IPS-15b (cell line): Measurements from ENCODE around the gene MYO1E.

ENCODE experiments used
- H3K27me3 ChIP-seq: one replicate; pipeline ENCODE4 v1.6.1; 2013; ENCODE audit warnings: low read length; ENCODE audit not compliant: control insufficient read depth, insufficient read depth
- H3K36me3 ChIP-seq: one replicate; pipeline ENCODE4 v1.6.1; 2013; ENCODE audit warnings: low read length; ENCODE audit not compliant: control insufficient read depth, insufficient read depth
- H3K4me1 ChIP-seq: one replicate; pipeline ENCODE4 v1.6.1; 2013; ENCODE audit warnings: mild to moderate bottlenecking, low read length; ENCODE audit not compliant: control insufficient read depth, insufficient read depth
- H3K4me3 ChIP-seq: one replicate; pipeline ENCODE4 v1.5.1; 2013; ENCODE audit warnings: low read depth, low read length
- H3K9ac ChIP-seq: one replicate; pipeline ENCODE4 v1.6.1; 2013; ENCODE audit warnings: low read depth, mild to moderate bottlenecking, low read length
- H3K9me3 ChIP-seq: one replicate; pipeline ENCODE4 v1.6.1; 2013; ENCODE audit warnings: mild to moderate bottlenecking, low read length; ENCODE audit not compliant: control insufficient read depth, insufficient read depth

MYO1E gene

GRCh38 chr15:59208613-59209249, 163.9 kb downstream of the MYO1E start:
- H3K36me3 ChIP-seq: peaks cover 27% of the 10 kb centered on the region
- H3K27me3 ChIP-seq: no peaks in the 10 kb centered on the region
- H3K4me3 ChIP-seq: no peak overlapping the region
- H3K4me1 ChIP-seq: no peaks in the 10 kb centered on the region
- no peak overlapping the region for H3K9ac ChIP-seq
- H3K9me3 ChIP-seq: no peaks in the 10 kb centered on the region

- Histone ChIP-seq H3K9ac (no peak within 1 kb of the TSS), H3K36me3 (peaks cover 42% of the 10 kb centered on the region), H3K4me3 (no peak within 1 kb of the TSS), H3K27me3 (no peaks in the 10 kb centered on the region), H3K4me1 (no peaks in the 10 kb centered on the region), H3K9me3 (no peaks in the 10 kb centered on the region)
Observed at GRCh38 chr15:59206623-59207183, 166.0 kb downstream of the MYO1E start, which contains the start of gene LDHAL6B. Gene LDHAL6B (plus strand): TSS chr15:59206843. CDS start chr15:59206941, 98 bp downstream.

- Histone ChIP-seq H3K36me3 (peaks cover 46% of the 10 kb centered on the region), H3K9me3 (no peaks in the 10 kb centered on the region), H3K4me3 (no peak overlapping the region), H3K4me1 (no peaks in the 10 kb centered on the region), H3K9ac (no peak overlapping the region), H3K27me3 (no peaks in the 10 kb centered on the region)
Observed at GRCh38 chr15:59205839-59206622, 166.6 kb downstream of the MYO1E start.

- Histone ChIP-seq H3K9ac (no peak overlapping the region), H3K36me3 (peaks cover 49% of the 10 kb centered on the region), H3K4me1 (no peaks in the 10 kb centered on the region), H3K27me3 (no peaks in the 10 kb centered on the region), H3K9me3 (no peaks in the 10 kb centered on the region), H3K4me3 (no peak overlapping the region)
Observed at GRCh38 chr15:59203657-59204056, 169.0 kb downstream of the MYO1E start.

GRCh38 chr15:59203008-59203407, 169.7 kb downstream of the MYO1E start:
- Histone ChIP-seq H3K4me1 (no peaks in the 10 kb centered on the region), H3K36me3 (peaks cover 46% of the 10 kb centered on the region), H3K9ac (no peak overlapping the region), H3K9me3 (no peaks in the 10 kb centered on the region), H3K27me3 (no peaks in the 10 kb centered on the region), H3K4me3 (no peak overlapping the region)

GRCh38 chr15:59200560-59200959, 172.1 kb downstream of the MYO1E start:
- H3K9me3 ChIP-seq: no peaks in the 10 kb centered on the region
- H3K27me3 ChIP-seq: no peaks in the 10 kb centered on the region
- H3K36me3 ChIP-seq: peaks cover 33% of the 10 kb centered on the region
- no peak overlapping the region for H3K4me3 ChIP-seq
- no peak overlapping the region for H3K9ac ChIP-seq
- no peaks in the 10 kb centered on the region for H3K4me1 ChIP-seq

GRCh38 chr15:59199626-59200465, 172.8 kb downstream of the MYO1E start:
- no peaks in the 10 kb centered on the region for H3K27me3 ChIP-seq
- H3K9ac ChIP-seq: no peak overlapping the region
- H3K4me3 ChIP-seq: no peak overlapping the region
- no peaks in the 10 kb centered on the region for H3K9me3 ChIP-seq
- peaks cover 38% of the 10 kb centered on the region for H3K36me3 ChIP-seq
- no peaks in the 10 kb centered on the region for H3K4me1 ChIP-seq

- H3K4me1 ChIP-seq: no peaks in the 10 kb centered on the region
- no peaks in the 10 kb centered on the region for H3K9me3 ChIP-seq
- H3K27me3 ChIP-seq: no peaks in the 10 kb centered on the region
- peaks cover 37% of the 10 kb centered on the region for H3K36me3 ChIP-seq
- no peak overlapping the region for H3K9ac ChIP-seq
- H3K4me3 ChIP-seq: no peak overlapping the region
Observed at GRCh38 chr15:59197454-59197853, 175.2 kb downstream of the MYO1E start.

- no peak overlapping the region for H3K4me3 ChIP-seq
- H3K36me3 ChIP-seq: peaks cover 28% of the 10 kb centered on the region
- H3K27me3 ChIP-seq: no peaks in the 10 kb centered on the region
- H3K4me1 ChIP-seq: no peaks in the 10 kb centered on the region
- H3K9me3 ChIP-seq: no peaks in the 10 kb centered on the region
- H3K9ac ChIP-seq: no peak overlapping the region
Observed at GRCh38 chr15:59196416-59196815, 176.3 kb downstream of the MYO1E start.

GRCh38 chr15:59194639-59195325, 177.9 kb downstream of the MYO1E start:
- no peak overlapping the region for H3K4me3 ChIP-seq
- H3K27me3 ChIP-seq: no peaks in the 10 kb centered on the region
- H3K4me1 ChIP-seq: no peaks in the 10 kb centered on the region
- H3K9me3 ChIP-seq: no peaks in the 10 kb centered on the region
- no peak overlapping the region for H3K9ac ChIP-seq
- peaks cover 23% of the 10 kb centered on the region for H3K36me3 ChIP-seq

GRCh38 chr15:59191855-59192237, 180.8 kb downstream of the MYO1E start:
- H3K4me1 ChIP-seq: no peaks in the 10 kb centered on the region
- H3K9me3 ChIP-seq: no peaks in the 10 kb centered on the region
- H3K36me3 ChIP-seq: peaks cover 29% of the 10 kb centered on the region
- H3K9ac ChIP-seq: no peak overlapping the region
- no peak overlapping the region for H3K4me3 ChIP-seq
- no peaks in the 10 kb centered on the region for H3K27me3 ChIP-seq
